GM12878 (cell line): ENCODE data around the gene TMEM14A. TPM values are rescaled to one million over a fixed set of nuclear protein-coding genes. Genes with fewer than 3 reads are reported as not detected.

Source experiments
- ATAC-seq: fragments of 200-7000 bp; cut with Tn5 transposase; 3 replicates; pipeline ENCODE4 v1.9.1; 2020; ENCODE audit warnings: mild to moderate bottlenecking, moderate library complexity
- BruUV-seq: library from RNA; stranded (reverse); fragments of 400-500 nt; replicated peaks from 2 replicates; lab custom pipeline; 2021; lab: Mats Ljungman, UMichigan
- CTCF ChIA-PET: fragments of 300-600 bp; sonication (Branson Sonifier 250); formaldehyde crosslinking; extraction: SDS; loops from one replicate; lab custom pipeline; 2021; ENCODE audit warnings: inconsistent platforms; lab: Yijun Ruan, JAX
- POLR2A ChIA-PET: fragments of 350-600 bp; formaldehyde crosslinking; extraction: SDS; loops from one replicate; lab custom pipeline; 2021; ENCODE audit warnings: inconsistent platforms; lab: Charles Lee
- RAD21 ChIA-PET: fragments of 300-600 bp; sonication (Branson Sonifier 250); formaldehyde crosslinking; loops from one replicate; lab custom pipeline; 2023; ENCODE audit warnings: antibody characterized with exemption; ENCODE audit not compliant: unreplicated experiment; lab: Charles Lee
- SMC1A ChIA-PET: fragments of 300-600 bp; sonication (Branson Sonifier 250); formaldehyde crosslinking; loops from one replicate; lab custom pipeline; 2023; ENCODE audit not compliant: unreplicated experiment, uncharacterized antibody; lab: Charles Lee
- DNase-seq: peaks from one replicate; pipeline ENCODE4 v3.0.0-alpha.2; 2011; ENCODE audit warnings: low read depth, low spot score
- FAIRE-seq: peaks from 3 replicates; lab custom pipeline; 2011; peaks lifted over from hg19 to GRCh38; lab: Jason Lieb, UNC
- H2AFZ ChIP-seq: 2 replicates; pipeline ENCODE4 v1.6.0; 2011; ENCODE audit warnings: low read depth, low read length, control low read depth; ENCODE audit not compliant: control insufficient read depth
- H3K27ac ChIP-seq: 2 replicates; pipeline ENCODE4 v1.5.1; 2011; ENCODE audit warnings: control low read depth; ENCODE audit not compliant: control insufficient read depth, insufficient read depth
- H3K27me3 ChIP-seq, 2 experiments: replicated peaks in 1 of 2; 2 replicates each; pipeline versions ENCODE4 v1.6.0 to v1.6.1; 2011; ENCODE audit warnings: low read length in 1 of 2; ENCODE audit not compliant: control insufficient read depth in 2 of 2, insufficient read depth in 2 of 2
- H3K36me3 ChIP-seq, 2 experiments: 2 replicates each; pipeline ENCODE4 v1.5.1; 2011; ENCODE audit warnings: low read length in 1 of 2; ENCODE audit not compliant: control insufficient read depth in 2 of 2, insufficient read depth in 2 of 2
- H3K4me1 ChIP-seq: 2 replicates; pipeline ENCODE4 v1.6.1; 2011; ENCODE audit warnings: mild to moderate bottlenecking, low read length, moderate library complexity, mixed read lengths; ENCODE audit not compliant: control insufficient read depth, insufficient read depth
- H3K4me2 ChIP-seq: 2 replicates; pipeline ENCODE4 v1.6.0; 2011; ENCODE audit warnings: control low read depth; ENCODE audit not compliant: control insufficient read depth, insufficient read depth
- H3K4me3 ChIP-seq: fragments of 200-600 bp; sonication (generic); 2 replicates; pipeline ENCODE4 v1.5.1; 2016
- H3K79me2 ChIP-seq: 2 replicates; pipeline ENCODE4 v1.6.0; 2011; ENCODE audit warnings: low read length; ENCODE audit not compliant: control insufficient read depth, insufficient read depth
- H3K9ac ChIP-seq: 2 replicates; pipeline ENCODE4 v1.8.0; 2011; ENCODE audit warnings: low read length, control low read depth, mixed read lengths; ENCODE audit not compliant: control insufficient read depth, insufficient read depth
- H3K9me3 ChIP-seq: replicated peaks from 3 replicates; pipeline ENCODE4 v1.5.1; 2011; ENCODE audit warnings: mild to moderate bottlenecking, low read length; ENCODE audit not compliant: control insufficient read depth, insufficient read depth
- H4K20me1 ChIP-seq: 2 replicates; pipeline ENCODE4 v1.6.0; 2011; ENCODE audit not compliant: control insufficient read depth, insufficient read depth
- BACH1 ChIP-seq: fragments of 450-650 bp; IDR thresholded peaks from 2 replicates; pipeline ENCODE4 v1.6.1; 2017; ENCODE audit warnings: mild to moderate bottlenecking, borderline replicate concordance
- CHD2 ChIP-seq: IDR thresholded peaks from 2 replicates; pipeline ENCODE4 v1.6.1; 2011; ENCODE audit warnings: low read depth, low read length, improper control_type of control experiment, borderline replicate concordance
- EGR1 ChIP-seq, 2 experiments: IDR thresholded peaks; 1 replicate in 1 of 2; 2 replicates in 1 of 2; pipeline ENCODE4 v1.6.1; 2011 to 2012; ENCODE audit warnings: low read depth in 2 of 2, low read length in 2 of 2, borderline replicate concordance in 1 of 2, mild to moderate bottlenecking in 1 of 2, moderate library complexity in 1 of 2
- EP300 ChIP-seq, 2 experiments: fragments of 150-350 bp in 1 of 2; IDR thresholded peaks; 2 replicates each; pipeline ENCODE4 v1.6.1; 2011 to 2012; ENCODE audit warnings: low read depth in 2 of 2, low read length in 2 of 2, borderline replicate concordance in 1 of 2, improper control_type of control experiment in 1 of 2, inconsistent platforms in 1 of 2; ENCODE audit not compliant: control insufficient read depth in 1 of 2
- ETV6 ChIP-seq, 2 experiments: fragments of 450-650 bp in 1 of 2; IDR thresholded peaks in 1 of 2; conservative IDR thresholded peaks in 1 of 2; 2 replicates each; pipeline ENCODE4 v1.6.1; 2014; ENCODE audit warnings: antibody characterized with exemption in 1 of 2, borderline replicate concordance in 1 of 2, low read depth in 1 of 2, mild to moderate bottlenecking in 1 of 2, moderate library complexity in 1 of 2
- HCFC1 ChIP-seq: fragments of 150-350 bp; IDR thresholded peaks from 2 replicates; pipeline ENCODE4 v1.6.1; 2014; ENCODE audit warnings: low read length
- HSF1 ChIP-seq: fragments of 150-350 bp; IDR thresholded peaks from 2 replicates; pipeline ENCODE4 v1.6.1; 2014; ENCODE audit warnings: mild to moderate bottlenecking, low read depth, low read length
- IRF5 ChIP-seq: fragments of 450-650 bp; IDR thresholded peaks from 2 replicates; pipeline ENCODE4 v1.6.1; 2017; ENCODE audit warnings: borderline replicate concordance
- PAX8 ChIP-seq: fragments of 450-650 bp; IDR thresholded peaks from 2 replicates; pipeline ENCODE4 v1.6.1; 2017; ENCODE audit warnings: mild to moderate bottlenecking, moderate library complexity
- PML ChIP-seq: IDR thresholded peaks from 2 replicates; pipeline ENCODE4 v1.6.1; 2012; ENCODE audit warnings: low read length, inconsistent platforms
- STAT3 ChIP-seq: IDR thresholded peaks from 2 replicates; pipeline ENCODE4 v1.6.1; 2011; ENCODE audit warnings: low read depth, low read length, improper control_type of control experiment
- WGBS: methylation state at CpG from one replicate; pipeline ENCODE4 v1.1.6; 2016; ENCODE audit warnings: low lambda C conversion rate; ENCODE audit not compliant: insufficient replicate concordance, insufficient coverage; ENCODE audit errors: missing lambda C conversion rate; 5-methylcytosine and 5-hydroxymethylcytosine counted together
- in situ Hi-C: fragments of 300-500 bp; cut with MboI; formaldehyde crosslinking; loops from 9 replicates; pipeline ENCODE4 v1.14.3; 2018; ENCODE audit warnings: mixed read lengths
- intact Hi-C: fragments of 100-400 bp; cut with micrococcal nuclease; formaldehyde crosslinking; loops from one replicate; pipeline ENCODE4 v1.14.2; 2022; ENCODE audit not compliant: unreplicated experiment
- polyA plus RNA-seq, 11 experiments: library from polyadenylated mRNA; depleted of rRNA in 4 of 11; unstranded in 6 of 11; stranded (reverse) in 5 of 11; fragments of >200 nt; fragmentation: Nextera tagmentation in 4 of 11; fragmentation: Illumina TruSeq in 1 of 11; extraction: Ambion mirVana in 4 of 11; extraction: Trizol in 1 of 11; gene quantifications; 1 replicate in 1 of 11; 2 replicates in 10 of 11; pipeline versions ENCODE4 v1.2.1 to v1.2.3, GENCODE V29; 2011 to 2016; ENCODE audit warnings: inconsistent platforms in 2 of 11, missing spikeins in 2 of 11, low read depth in 1 of 11
- total RNA-seq, 4 experiments: library from RNA; depleted of rRNA in 3 of 4; stranded (reverse); fragments of >200 nt in 3 of 4; fragmentation: Illumina TruSeq in 1 of 4; extraction: Trizol in 1 of 4; gene quantifications; 2 replicates each; pipeline versions ENCODE4 v1.2.1 to v1.2.3, GENCODE V29; 2013 to 2021
- TF ChIP-seq, protein P1 (sequence below): fragments of 450-650 bp; IDR thresholded peaks from 2 replicates; pipeline ENCODE4 v1.6.1; 2018; ENCODE audit warnings: mild to moderate bottlenecking, low read depth, moderate library complexity; ENCODE audit not compliant: partially characterized antibody

The TMEM14A gene
- total and polyA plus RNA-seq, 10 of the 15 experiments (the other 5 are each of a cell fraction or from before 2014, with no cell fraction given), result 15.6 to 143 (median 33.1) TPM

DNA sequence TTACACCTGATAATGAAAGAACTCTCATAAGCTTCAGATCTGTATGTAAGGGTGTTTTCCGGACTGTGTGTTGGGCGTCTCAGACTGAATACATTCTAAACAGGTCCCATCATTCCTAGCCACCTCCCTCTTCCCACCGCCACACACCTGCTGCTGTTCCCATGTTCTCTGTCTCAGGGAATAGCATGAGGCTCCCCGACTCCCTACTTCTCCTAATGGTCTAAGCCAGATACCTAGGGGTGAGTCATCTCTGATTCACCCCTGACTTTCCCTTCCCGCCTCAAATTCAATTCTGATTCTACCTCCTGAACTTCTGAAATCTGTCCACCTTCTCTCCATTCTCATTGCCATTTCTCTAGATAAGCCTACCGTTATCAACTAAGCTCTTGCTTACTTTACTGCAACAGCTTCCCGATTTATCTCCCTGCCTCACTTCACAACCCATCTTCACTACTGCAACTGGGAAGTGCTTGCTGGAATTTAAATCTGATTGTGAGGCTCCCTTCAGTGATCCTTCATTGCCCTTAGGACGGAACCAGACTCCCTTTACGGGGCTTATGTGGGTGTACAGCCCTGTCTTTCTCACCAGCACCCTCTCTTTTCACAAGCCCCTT, 1.6 kb downstream of the TMEM14A start (continued):
- no peak for TF ChIP-seq EP300 (IDR thresholded peaks at IDR 0.05; ENCODE audit: borderline replicate concordance in 1 of 2, control insufficient read depth in 1 of 2, low read depth in 2 of 2, low read length in 2 of 2)
- TF ChIP-seq HCFC1, result no peak
- TF ChIP-seq HSF1, result no peak
- no peak for TF ChIP-seq IRF5

- no peak for FAIRE-seq
- H3K4me3 ChIP-seq, result no peak overlapping the region
- intact Hi-C loops (no loop called here), in situ Hi-C loops (no loop called here)
- ChIA-PET CTCF (interaction anchor here (0.7 to 2.7 kb wide), 10 partner anchors 10 to 772 kb away, joined by 3 to 17 read pairs (median 4); partner anchors contain the start of gene GSTA4), SMC1A (interaction anchor here (0.7 to 2.3 kb wide), 7 partner anchors 10 to 644 kb away, joined by 3 to 8 read pairs (median 3); no protein-coding TSS in a partner anchor), RAD21 (interaction anchor here (1.4 kb wide), 1 partner anchor 10 kb away, joined by 6 read pairs; no protein-coding TSS in a partner anchor), POLR2A (interaction anchor here (0.7 kb wide), 1 partner anchor 194 kb away, joined by 5 read pairs; no protein-coding TSS in a partner anchor)
- no peaks in the 10 kb centered on the region; a peak in 1 of 4 replicates for H3K36me3 ChIP-seq
- H2AFZ ChIP-seq, result no peak overlapping the region
- H3K27me3 ChIP-seq, result no peaks in the 10 kb centered on the region
- peaks cover 4% of the 10 kb centered on the region; the same call in 1 of the 2 replicates for H3K4me1 ChIP-seq
- ATAC-seq, result no peak
- H3K9me3 ChIP-seq, result no peaks in the 10 kb centered on the region; the same call in 2 of the 3 replicates
- H3K27ac ChIP-seq, result no peak overlapping the region
- WGBS, result 57% methylated on average over 5 of the region's 7 CpGs
- H3K79me2 ChIP-seq, result no peaks in the 10 kb centered on the region
- no TSS peak for BruUV-seq
- no peak for DNase-seq
- H4K20me1 ChIP-seq, result no peaks in the 10 kb centered on the region
- no peak overlapping the region for H3K9ac ChIP-seq
- TF ChIP-seq BACH1 (no peak), PAX8 (no peak), STAT3 (no peak), EGR1 (IDR thresholded peaks at IDR 0.05; ENCODE audit: borderline replicate concordance in 1 of 2, low read depth in 2 of 2, low read length in 2 of 2) (no peak), PML (no peak), ETV6 (conservative IDR thresholded peaks at IDR 0.05 in 1 of 2, IDR thresholded peaks at IDR 0.05 in 1 of 2; ENCODE audit: borderline replicate concordance in 1 of 2, low read depth in 1 of 2) (no peak), CHD2 (no peak)
- TF ChIP-seq, protein P1, sequence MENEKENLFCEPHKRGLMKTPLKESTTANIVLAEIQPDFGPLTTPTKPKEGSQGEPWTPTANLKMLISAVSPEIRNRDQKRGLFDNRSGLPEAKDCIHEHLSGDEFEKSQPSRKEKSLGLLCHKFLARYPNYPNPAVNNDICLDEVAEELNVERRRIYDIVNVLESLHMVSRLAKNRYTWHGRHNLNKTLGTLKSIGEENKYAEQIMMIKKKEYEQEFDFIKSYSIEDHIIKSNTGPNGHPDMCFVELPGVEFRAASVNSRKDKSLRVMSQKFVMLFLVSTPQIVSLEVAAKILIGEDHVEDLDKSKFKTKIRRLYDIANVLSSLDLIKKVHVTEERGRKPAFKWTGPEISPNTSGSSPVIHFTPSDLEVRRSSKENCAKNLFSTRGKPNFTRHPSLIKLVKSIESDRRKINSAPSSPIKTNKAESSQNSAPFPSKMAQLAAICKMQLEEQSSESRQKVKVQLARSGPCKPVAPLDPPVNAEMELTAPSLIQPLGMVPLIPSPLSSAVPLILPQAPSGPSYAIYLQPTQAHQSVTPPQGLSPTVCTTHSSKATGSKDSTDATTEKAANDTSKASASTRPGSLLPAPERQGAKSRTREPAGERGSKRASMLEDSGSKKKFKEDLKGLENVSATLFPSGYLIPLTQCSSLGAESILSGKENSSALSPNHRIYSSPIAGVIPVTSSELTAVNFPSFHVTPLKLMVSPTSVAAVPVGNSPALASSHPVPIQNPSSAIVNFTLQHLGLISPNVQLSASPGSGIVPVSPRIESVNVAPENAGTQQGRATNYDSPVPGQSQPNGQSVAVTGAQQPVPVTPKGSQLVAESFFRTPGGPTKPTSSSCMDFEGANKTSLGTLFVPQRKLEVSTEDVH, result no peak
- H3K4me2 ChIP-seq, result no peak overlapping the region
Observed at GRCh38 chr6:52674666-52675065, 3.8 kb downstream of the TMEM14A start.
